Spleen (tissue), 7 donors: ENCODE measurements around the gene GRID2.

Source experiments
- POLR2A ChIP-seq, 3 donors: fragments of 450-650 bp; IDR thresholded peaks; one replicate each; pipeline ENCODE4 v1.5.1; 2017; ENCODE audit warnings: antibody characterized with exemption in 3 of 3, mild to moderate bottlenecking in 1 of 3
- POLR2AphosphoS5 ChIP-seq, 3 donors: sonication (generic); formaldehyde crosslinking; IDR thresholded peaks; one replicate each; pipeline ENCODE4 v1.5.1; 2017; ENCODE audit warnings: antibody characterized with exemption in 3 of 3
- TF ChIP-seq, protein P1 (sequence below), 11 experiments: fragments of 200-600 bp in 7 of 11; fragments of 450-650 bp in 4 of 11; sonication (generic) in 4 of 11; IDR thresholded peaks in 8 of 11; conservative IDR thresholded peaks in 3 of 11; 1 replicate in 7 of 11; 2 replicates in 4 of 11; pipeline versions ENCODE4 v1.4.0 to v1.8.0; 2016 to 2021; ENCODE audit warnings: antibody characterized with exemption in 11 of 11, inconsistent platforms in 4 of 11, mild to moderate bottlenecking in 1 of 11
- donor health status: DM: no; HTN: no; CAD: no; lungs with moderate emphysema.
- donor health status: DM: no; HTN: no; CAD: no.
- donor health status: DM: no; HTN: no; CAD: no.

DNA sequence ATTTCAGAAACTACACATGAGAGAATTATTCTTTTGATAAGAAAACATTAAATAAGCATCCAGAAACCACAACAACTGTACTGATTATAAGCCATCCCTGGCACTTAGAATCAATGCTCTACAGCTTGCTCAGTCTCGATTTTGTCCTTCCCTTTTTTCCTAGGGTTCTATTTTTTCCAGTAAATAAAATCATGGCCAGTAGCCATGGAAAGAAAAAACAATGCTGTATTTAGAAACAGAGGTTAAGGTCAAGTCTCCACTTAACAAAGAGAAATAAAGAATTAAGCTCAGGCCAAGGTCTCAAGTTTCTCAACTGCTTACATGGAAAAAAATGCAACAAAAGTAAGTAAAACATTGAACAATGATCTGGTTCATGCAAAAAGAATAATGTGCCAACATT is 38.7 kb upstream of the GRID2 start:
- TF ChIP-seq, protein P1, sequence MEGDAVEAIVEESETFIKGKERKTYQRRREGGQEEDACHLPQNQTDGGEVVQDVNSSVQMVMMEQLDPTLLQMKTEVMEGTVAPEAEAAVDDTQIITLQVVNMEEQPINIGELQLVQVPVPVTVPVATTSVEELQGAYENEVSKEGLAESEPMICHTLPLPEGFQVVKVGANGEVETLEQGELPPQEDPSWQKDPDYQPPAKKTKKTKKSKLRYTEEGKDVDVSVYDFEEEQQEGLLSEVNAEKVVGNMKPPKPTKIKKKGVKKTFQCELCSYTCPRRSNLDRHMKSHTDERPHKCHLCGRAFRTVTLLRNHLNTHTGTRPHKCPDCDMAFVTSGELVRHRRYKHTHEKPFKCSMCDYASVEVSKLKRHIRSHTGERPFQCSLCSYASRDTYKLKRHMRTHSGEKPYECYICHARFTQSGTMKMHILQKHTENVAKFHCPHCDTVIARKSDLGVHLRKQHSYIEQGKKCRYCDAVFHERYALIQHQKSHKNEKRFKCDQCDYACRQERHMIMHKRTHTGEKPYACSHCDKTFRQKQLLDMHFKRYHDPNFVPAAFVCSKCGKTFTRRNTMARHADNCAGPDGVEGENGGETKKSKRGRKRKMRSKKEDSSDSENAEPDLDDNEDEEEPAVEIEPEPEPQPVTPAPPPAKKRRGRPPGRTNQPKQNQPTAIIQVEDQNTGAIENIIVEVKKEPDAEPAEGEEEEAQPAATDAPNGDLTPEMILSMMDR (IDR thresholded peaks at IDR 0.05 in 8 of 11, conservative IDR thresholded peaks at IDR 0.05 in 3 of 11), result no peak
- TF ChIP-seq POLR2AphosphoS5 (IDR thresholded peaks at IDR 0.05) (no peak), POLR2A (IDR thresholded peaks at IDR 0.05) (no peak)
